HepG2 (cell line): ENCODE results near the gene APOM. TPM values are rescaled to one million over a fixed set of nuclear protein-coding genes. Genes with fewer than 3 reads are reported as not detected.
A peak's percentile ranks its signal among the peaks of the same experiment; 100 is the strongest.

Experiments used
- E2F1 ChIP-seq: sonication (generic); formaldehyde crosslinking; IDR thresholded peaks from 2 replicates; pipeline ENCODE4 v1.5.0; 2020; ENCODE audit warnings: missing genetic modification reagents
- HMGXB3 ChIP-seq: sonication (generic); formaldehyde crosslinking; IDR thresholded peaks from 2 replicates; pipeline ENCODE4 v1.4.0; 2020; ENCODE audit warnings: missing genetic modification reagents, borderline replicate concordance
- HOXA7 ChIP-seq: sonication (generic); formaldehyde crosslinking; IDR thresholded peaks from 2 replicates; pipeline ENCODE4 v1.8.1; 2022; ENCODE audit warnings: mild to moderate bottlenecking, missing genetic modification reagents, moderate library complexity
- IRX3 ChIP-seq: sonication (generic); formaldehyde crosslinking; IDR thresholded peaks from 2 replicates; pipeline ENCODE4 v1.8.1; 2023; ENCODE audit warnings: mild to moderate bottlenecking, low read depth, missing genetic modification reagents, borderline replicate concordance
- JARID2 ChIP-seq: sonication (generic); formaldehyde crosslinking; IDR thresholded peaks from 2 replicates; pipeline ENCODE4 v1.8.1; 2023; ENCODE audit warnings: missing genetic modification reagents, inconsistent platforms; ENCODE audit not compliant: insufficient replicate concordance
- KDM5A ChIP-seq: fragments of 200-600 bp; sonication (generic); IDR thresholded peaks from 2 replicates; pipeline ENCODE4 v1.7.0; 2018; ENCODE audit warnings: antibody characterized with exemption, mild to moderate bottlenecking, low read length, borderline replicate concordance
- PPARG ChIP-seq: conservative IDR thresholded peaks from 2 replicates; pipeline ENCODE4 v1.6.1; 2016; ENCODE audit warnings: missing biosample characterization, missing genetic modification reagents
- TBP ChIP-seq: sonication (generic); formaldehyde crosslinking; IDR thresholded peaks from 2 replicates; pipeline ENCODE4 v1.5.0; 2020; ENCODE audit warnings: missing genetic modification reagents
- ZBTB14 ChIP-seq: sonication (generic); formaldehyde crosslinking; IDR thresholded peaks from 2 replicates; pipeline ENCODE4 v1.4.0; 2020; ENCODE audit warnings: missing genetic modification reagents
- ZFP91 ChIP-seq: sonication (generic); formaldehyde crosslinking; IDR thresholded peaks from 2 replicates; pipeline ENCODE4 v1.9.0; 2022; ENCODE audit warnings: missing genetic modification reagents, mild to moderate bottlenecking, borderline replicate concordance
- ZMAT5 ChIP-seq: sonication (generic); formaldehyde crosslinking; IDR thresholded peaks from 2 replicates; pipeline ENCODE4 v1.5.0; 2020; ENCODE audit warnings: mild to moderate bottlenecking, low read depth, missing genetic modification reagents, borderline replicate concordance
- ZNF121 ChIP-seq: sonication (generic); formaldehyde crosslinking; IDR thresholded peaks from 2 replicates; pipeline ENCODE4 v1.5.0; 2020; ENCODE audit warnings: mild to moderate bottlenecking, missing genetic modification reagents
- ZNF136 ChIP-seq: sonication (generic); formaldehyde crosslinking; IDR thresholded peaks from 2 replicates; pipeline ENCODE4 v1.8.1; 2022; ENCODE audit warnings: low read depth, mild to moderate bottlenecking, moderate library complexity, missing genetic modification reagents
- ZNF224 ChIP-seq: sonication (generic); formaldehyde crosslinking; IDR thresholded peaks from 2 replicates; pipeline ENCODE4 v1.5.0; 2020; ENCODE audit warnings: mild to moderate bottlenecking, missing genetic modification reagents
- ZNF773 ChIP-seq: sonication (generic); formaldehyde crosslinking; IDR thresholded peaks from 2 replicates; pipeline ENCODE4 v1.4.0; 2020; ENCODE audit warnings: missing genetic modification reagents, borderline replicate concordance
- ZUFSP ChIP-seq: sonication (generic); formaldehyde crosslinking; IDR thresholded peaks from 2 replicates; pipeline ENCODE4 v1.9.0; 2021; ENCODE audit warnings: missing genetic modification reagents, mild to moderate bottlenecking, borderline replicate concordance
- polyA plus RNA-seq, 8 experiments: library from polyadenylated mRNA; depleted of rRNA in 3 of 8; stranded (reverse) in 7 of 8; unstranded in 1 of 8; fragments of >200 nt; fragmentation: Illumina TruSeq in 4 of 8; extraction: Trizol in 4 of 8; gene quantifications; 2 replicates each; pipeline versions ENCODE4 v1.2.1 to v1.2.3, GENCODE V29; 2011 to 2016; ENCODE audit warnings: low read depth in 4 of 8, missing spikeins in 1 of 8, mixed read lengths in 1 of 8; ENCODE audit not compliant: insufficient read depth in 1 of 8
- total RNA-seq, 5 experiments: library from RNA; depleted of rRNA; stranded (reverse); fragments of >200 nt; fragmentation: Illumina TruSeq; extraction: Trizol; gene quantifications; 2 replicates each; pipeline ENCODE4 v1.2.3, GENCODE V29; 2016; ENCODE audit warnings: low read depth in 1 of 5

Gene APOM
- total and polyA plus RNA-seq, 2 of the 13 experiments (the other 11 are each of a cell fraction or from before 2014, with no cell fraction given) = 98.2 to 1,140 TPM

GRCh38 chr6:31665501-31666336, 10.0 kb downstream of the APOM start, which contains the start of gene CSNK2B (continued):
- TF ChIP-seq ZBTB14 (CRISPR knock-in tag) (no peak; the same call in none of the 2 replicates), ZNF224 (CRISPR knock-in tag) (peak; percentile 79), ZNF773 (CRISPR knock-in tag) (0 out of 2 replicates have a peak, but pooled peaks have one; percentile 29), HMGXB3 (CRISPR knock-in tag) (peak; percentile 98), ZUFSP (CRISPR knock-in tag) (no peak), HOXA7 (CRISPR knock-in tag) (no peak), KDM5A (peak; percentile 81), ZNF121 (no peak), IRX3 (CRISPR knock-in tag) (no peak), E2F1 (CRISPR knock-in tag) (peak; percentile 66; the same call in 1 of the 2 replicates), ZNF136 (no peak), JARID2 (no peak), ZMAT5 (CRISPR knock-in tag) (no peak), TBP (CRISPR knock-in tag) (0 out of 2 replicates have a peak, but pooled peaks have one; percentile 20), ZFP91 (CRISPR knock-in tag) (no peak; the same call in 1 of the 2 replicates), PPARG (peak; percentile 59; the same call in 1 of the 2 replicates)
